ENCODE data around the gene RPL39L. TPM values are rescaled to one million over a fixed set of nuclear protein-coding genes. Genes with fewer than 3 reads are reported as not detected.

RPL39L gene
- total and polyA plus RNA-seq, 2 of the 4 experiments (the other 2 are of a cell fraction), result 18.1 to 34.6 TPM

DNA sequence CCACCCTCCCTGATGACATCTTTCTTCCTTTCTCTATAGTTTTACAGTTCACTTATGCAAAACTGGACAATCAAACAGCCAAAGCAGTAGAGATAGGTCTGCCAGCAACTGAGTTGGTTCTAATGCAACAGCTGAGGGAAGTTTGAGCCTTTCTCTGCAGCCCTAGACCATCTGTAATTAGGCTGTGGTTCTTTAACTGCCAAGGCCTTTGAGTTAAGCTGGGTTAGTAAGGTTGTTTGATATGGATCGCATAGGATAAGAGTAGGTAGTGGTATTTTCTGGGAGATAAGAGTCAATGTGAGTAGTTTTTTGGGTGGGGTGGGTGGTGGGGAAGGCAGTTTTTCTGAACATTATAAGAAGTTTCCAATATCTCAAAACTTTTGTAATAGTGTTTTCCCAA is 3.0 kb downstream of the RPL39L start:
- no peaks in the 10 kb centered on the region for H3K9me3 ChIP-seq (ENCODE audit: control insufficient read depth, insufficient read depth, low read length)
- CTCF ChIA-PET, result no interaction called here
- H3K36me3 ChIP-seq (ENCODE audit: control insufficient read depth, insufficient read depth, low read length), result no peaks in the 10 kb centered on the region
- H3K4me1 ChIP-seq (ENCODE audit: control insufficient read depth, insufficient read depth, low read length), result no peaks in the 10 kb centered on the region
- H2BK20ac ChIP-seq (ENCODE audit: low read depth, low read length), result no peak overlapping the region
- no peak overlapping the region for H3K27ac ChIP-seq (ENCODE audit: insufficient read depth, low read length)
- H3K4me3 ChIP-seq (ENCODE audit: insufficient read depth, low read depth, low read length), result no peak overlapping the region
- H2BK15ac ChIP-seq (ENCODE audit: low read depth, low read length), result no peak overlapping the region
- dilution Hi-C loops (cut with HindIII; ENCODE audit: low sequenced_read_pairs, unreplicated experiment), result no loop called here
- H3K9ac ChIP-seq (ENCODE audit: low read depth, low read length), result no peak overlapping the region
- no peak overlapping the region for H4K91ac ChIP-seq (ENCODE audit: insufficient read depth, low read depth, low read length)
- no TSS peak for BruUV-seq (replicated peaks)
- no peak overlapping the region for H4K5ac ChIP-seq (ENCODE audit: low read depth, low read length)
- no peak for TF ChIP-seq POLR2A (IDR thresholded peaks at IDR 0.05; ENCODE audit: low read depth, low read length)
- TF ChIP-seq RCOR1 (IDR thresholded peaks at IDR 0.05; ENCODE audit: insufficient replicate concordance, low read length), result no peak
- TF ChIP-seq FOS (IDR thresholded peaks at IDR 0.05; ENCODE audit: low read depth, low read length), result no peak
- no peak for TF ChIP-seq SMC3 (IDR thresholded peaks at IDR 0.05; ENCODE audit: low read depth, low read length)
- TF ChIP-seq, protein P1, sequence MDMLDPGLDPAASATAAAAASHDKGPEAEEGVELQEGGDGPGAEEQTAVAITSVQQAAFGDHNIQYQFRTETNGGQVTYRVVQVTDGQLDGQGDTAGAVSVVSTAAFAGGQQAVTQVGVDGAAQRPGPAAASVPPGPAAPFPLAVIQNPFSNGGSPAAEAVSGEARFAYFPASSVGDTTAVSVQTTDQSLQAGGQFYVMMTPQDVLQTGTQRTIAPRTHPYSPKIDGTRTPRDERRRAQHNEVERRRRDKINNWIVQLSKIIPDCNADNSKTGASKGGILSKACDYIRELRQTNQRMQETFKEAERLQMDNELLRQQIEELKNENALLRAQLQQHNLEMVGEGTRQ (IDR thresholded peaks at IDR 0.05; ENCODE audit: low read depth, low read length), result no peak
- no peak for TF ChIP-seq CHD1 (IDR thresholded peaks at IDR 0.05; ENCODE audit: low read depth, low read length)
- TF ChIP-seq NFE2L2 (IDR thresholded peaks at IDR 0.05; ENCODE audit: low read depth, low read length), result no peak
- TF ChIP-seq, protein P2, sequence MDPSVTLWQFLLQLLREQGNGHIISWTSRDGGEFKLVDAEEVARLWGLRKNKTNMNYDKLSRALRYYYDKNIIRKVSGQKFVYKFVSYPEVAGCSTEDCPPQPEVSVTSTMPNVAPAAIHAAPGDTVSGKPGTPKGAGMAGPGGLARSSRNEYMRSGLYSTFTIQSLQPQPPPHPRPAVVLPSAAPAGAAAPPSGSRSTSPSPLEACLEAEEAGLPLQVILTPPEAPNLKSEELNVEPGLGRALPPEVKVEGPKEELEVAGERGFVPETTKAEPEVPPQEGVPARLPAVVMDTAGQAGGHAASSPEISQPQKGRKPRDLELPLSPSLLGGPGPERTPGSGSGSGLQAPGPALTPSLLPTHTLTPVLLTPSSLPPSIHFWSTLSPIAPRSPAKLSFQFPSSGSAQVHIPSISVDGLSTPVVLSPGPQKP (IDR thresholded peaks at IDR 0.05; ENCODE audit: borderline replicate concordance, low read depth, low read length), result no peak
- TF ChIP-seq MAFK (IDR thresholded peaks at IDR 0.05; ENCODE audit: low read depth, low read length), result no peak
- ATAC-seq (ENCODE audit: low read depth) (no peak), DNase-seq (no peak)
- H3K14ac ChIP-seq (replicated peaks; ENCODE audit: low read depth, low read length), result no peak overlapping the region
- H3K4ac ChIP-seq (ENCODE audit: low read depth, low read length), result no peak overlapping the region
- intact Hi-C loops (cut with micrococcal nuclease), result no loop called here
- no peak overlapping the region for H2AK9ac ChIP-seq (replicated peaks; ENCODE audit: low read depth, low read length, poor library complexity)
- no peak overlapping the region for H3K56ac ChIP-seq (ENCODE audit: extremely low read depth, insufficient read depth, low read length)
- no peak overlapping the region for H2BK120ac ChIP-seq (ENCODE audit: low read depth, low read length)
- H3K18ac ChIP-seq (ENCODE audit: low read depth, low read length), result no peak overlapping the region
- H4K8ac ChIP-seq (ENCODE audit: low read depth in 2 of 2, low read length in 2 of 2), result no peak overlapping the region
- no peak overlapping the region for H3K4me2 ChIP-seq (ENCODE audit: low read depth, low read length)
- no peak overlapping the region for H3K23ac ChIP-seq (ENCODE audit: low read depth, low read length)
- POLR2A ChIA-PET (ENCODE audit: unreplicated experiment), result interaction anchor here (0.6 kb wide), 1 partner anchor 183 kb away, joined by 5 read pairs; no protein-coding TSS in a partner anchor
- no peak overlapping the region for H2AK5ac ChIP-seq (ENCODE audit: low read depth, low read length)
- H3K9me1 ChIP-seq (ENCODE audit: insufficient read depth, low read length), result no peaks in the 10 kb centered on the region; the same call in 1 of the 2 replicates
- H3K27me3 ChIP-seq (ENCODE audit: control insufficient read depth, insufficient read depth, low read length), result no peaks in the 10 kb centered on the region
- H3K79me1 ChIP-seq (ENCODE audit: low read depth in 1 of 2, low read length in 2 of 2), result peaks cover 10 to 37% of the 10 kb centered on the region in 2 experiments
- no peaks in the 10 kb centered on the region for H4K20me1 ChIP-seq (ENCODE audit: insufficient read depth, low read length)
- WGBS, 2 experiments (ENCODE audit: extremely low coverage in 2 of 2, insufficient read length in 1 of 2), result 100% methylated on average over 1 of the region's 1 CpG; no CpG with 5 or more reads in 1 of the 2 experiments
- in situ Hi-C loops (cut with MboI; ENCODE audit: low sequenced_read_pairs), result no loop called here
- H2AFZ ChIP-seq (replicated peaks; ENCODE audit: low read length, poor library complexity), result no peak overlapping the region
- no peak overlapping the region for H2BK5ac ChIP-seq (ENCODE audit: low read depth, low read length, poor library complexity, severe bottlenecking)

All from IMR-90 (cell line).